Measurements from ENCODE around the gene GCN1. TPM values are rescaled to one million over a fixed set of nuclear protein-coding genes. Genes with fewer than 3 reads are reported as not detected.
A peak's percentile ranks its signal among the peaks of the same experiment; 100 is the strongest.
"Not testable (repeated sequence)": the region's sequence is repeated elsewhere in the genome, so short reads cannot be mapped to it uniquely, and the experiment has no call there.

Gene GCN1
- total RNA-seq, 1 donor from 2014 or later: 165 TPM

DNA sequence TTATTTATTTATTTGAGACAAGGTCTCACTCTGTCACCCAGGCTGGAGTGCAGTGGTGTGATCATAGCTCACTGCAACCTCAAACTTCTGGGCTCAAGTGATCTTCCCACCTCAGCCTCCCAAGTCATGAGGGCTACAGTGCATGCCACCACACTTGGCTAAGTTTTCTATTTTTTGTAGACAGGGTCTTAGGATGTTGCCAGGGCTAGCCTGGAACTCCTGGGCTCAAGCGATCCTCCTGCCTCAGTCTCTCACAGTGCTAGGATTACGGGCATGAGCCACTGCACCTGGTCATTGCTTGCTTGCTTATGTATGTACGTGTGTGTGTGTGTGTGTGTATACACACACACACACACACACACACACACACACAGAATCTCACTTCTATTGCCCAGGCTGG lies 42.3 kb upstream of the GCN1 start:
- H3K4me1 Mint-ChIP-seq (ENCODE audit: low read depth): peaks cover 35% of the 10 kb centered on the region
- intact Hi-C loops (cut with micrococcal nuclease); H3K36me3 Mint-ChIP-seq (ENCODE audit: low read depth); H3K27me3 Mint-ChIP-seq (ENCODE audit: low read depth); H3K27ac Mint-ChIP-seq; DNase-seq (ENCODE audit: low spot score); H3K4me3 Mint-ChIP-seq (ENCODE audit: low read depth); H3K9me3 Mint-ChIP-seq: not testable (repeated sequence)

DNA sequence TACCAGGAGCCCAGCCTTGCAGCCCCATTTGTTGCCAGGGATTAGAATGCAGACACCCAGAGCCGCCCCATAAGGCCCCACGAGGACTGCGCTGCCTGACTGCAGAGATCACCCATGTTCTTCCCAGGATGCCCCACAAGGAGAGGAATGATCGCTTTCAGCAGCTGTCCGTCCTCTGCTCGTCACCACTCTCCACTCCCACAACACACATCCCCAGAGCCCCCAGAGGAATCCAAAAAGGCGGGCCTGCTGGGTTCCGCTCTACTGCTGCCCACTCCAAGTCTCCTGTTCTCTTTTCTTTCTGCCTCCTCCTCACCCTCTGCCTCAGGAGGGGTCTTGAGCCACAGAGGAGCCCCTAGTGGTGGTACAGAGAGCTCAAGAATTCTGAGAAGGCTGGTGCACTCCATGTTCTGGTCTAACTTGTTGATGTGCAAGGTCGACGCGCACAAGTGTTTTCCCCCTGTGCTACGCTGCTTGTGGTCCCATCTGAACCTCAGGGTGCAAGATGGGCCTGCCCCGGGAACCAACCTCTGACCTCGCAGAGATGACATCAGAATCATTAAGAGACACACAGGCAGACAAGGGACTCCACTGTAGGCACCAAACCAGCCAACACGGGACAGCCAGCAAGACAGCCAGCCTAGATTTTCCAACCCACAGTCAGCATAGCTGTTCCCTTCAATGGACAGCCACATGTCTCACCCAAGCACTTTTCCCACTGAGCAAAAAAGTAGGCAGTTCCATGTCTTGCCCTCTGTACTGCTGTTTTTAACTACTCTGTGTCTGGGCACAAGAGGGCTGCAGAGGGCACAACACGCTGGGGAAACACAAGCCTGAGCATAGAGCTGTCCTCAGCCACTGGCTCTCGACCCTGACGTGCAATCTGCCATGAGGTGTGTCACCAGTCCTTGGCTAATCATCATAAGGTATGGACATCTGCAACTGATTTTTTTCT lies 41.1 kb upstream of the GCN1 start:
- H3K36me3 Mint-ChIP-seq (ENCODE audit: low read depth): peaks cover 3% of the 10 kb centered on the region
- DNase-seq (ENCODE audit: low spot score): no peak
- H3K9me3 Mint-ChIP-seq: no peaks in the 10 kb centered on the region
- no peak overlapping the region for H3K4me3 Mint-ChIP-seq (ENCODE audit: low read depth)
- no peaks in the 10 kb centered on the region for H3K27me3 Mint-ChIP-seq (ENCODE audit: low read depth)
- intact Hi-C loops (cut with micrococcal nuclease): no loop called here
- no peak overlapping the region for H3K27ac Mint-ChIP-seq
- peaks cover 47% of the 10 kb centered on the region for H3K4me1 Mint-ChIP-seq (ENCODE audit: low read depth)

- Mint-ChIP-seq H3K4me1 (ENCODE audit: low read depth) (peaks cover 54% of the 10 kb centered on the region), H3K27ac (no peak overlapping the region), H3K27me3 (ENCODE audit: low read depth) (no peaks in the 10 kb centered on the region), H3K4me3 (ENCODE audit: low read depth) (no peak overlapping the region), H3K36me3 (ENCODE audit: low read depth) (peaks cover 3% of the 10 kb centered on the region), H3K9me3 (no peaks in the 10 kb centered on the region)
- no peak for DNase-seq (ENCODE audit: low spot score)
- intact Hi-C loops (cut with micrococcal nuclease): no loop called here
Observed at GRCh38 chr12:120234643-120235368, 40.3 kb upstream of the GCN1 start.

DNA sequence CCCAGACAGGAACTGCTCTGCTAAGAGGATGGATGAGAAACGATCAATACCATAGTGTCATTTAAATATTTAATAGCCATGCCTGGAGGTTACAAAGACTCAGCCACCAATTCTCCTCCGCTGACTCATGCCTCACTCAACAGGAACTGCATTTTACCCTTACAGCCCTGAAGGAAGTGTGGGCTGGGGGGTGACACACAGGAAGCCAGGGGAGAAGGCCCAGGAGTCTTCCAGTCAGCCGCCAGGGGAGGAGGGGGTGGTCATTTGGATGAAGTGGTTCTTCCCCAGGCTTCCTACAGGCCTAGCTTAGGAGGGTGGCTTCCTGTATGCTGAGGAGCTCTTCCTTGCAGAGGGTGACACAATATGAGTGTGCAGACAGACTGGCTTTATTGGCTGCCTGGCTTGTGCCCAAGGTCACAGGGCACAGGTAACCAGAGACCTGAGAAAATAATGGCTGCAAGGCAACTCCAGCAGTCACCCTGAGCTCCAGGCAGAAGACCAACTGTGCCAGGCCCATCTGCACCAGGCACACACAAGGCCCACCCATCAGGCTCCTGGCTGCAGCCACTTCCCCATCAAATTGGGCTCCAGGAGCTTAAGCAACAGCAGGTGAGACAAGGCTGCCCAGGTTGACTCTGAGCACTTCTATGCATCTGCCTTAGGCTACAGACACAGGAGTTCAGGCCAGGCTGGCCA lies 36.9 kb upstream of the GCN1 start:
- peak overlapping the region; percentile 86 for H3K27ac Mint-ChIP-seq
- H3K4me1 Mint-ChIP-seq (ENCODE audit: low read depth): peaks cover 69% of the 10 kb centered on the region
- intact Hi-C loops (cut with micrococcal nuclease): loop anchor here (1.0 kb wide), 3 partner anchors 21 to 60 kb away; partner anchors contain the start of genes RNU4-2 and RPLP0
- no peaks in the 10 kb centered on the region for H3K36me3 Mint-ChIP-seq (ENCODE audit: low read depth)
- DNase-seq (ENCODE audit: low spot score): peak; percentile 49
- H3K4me3 Mint-ChIP-seq (ENCODE audit: low read depth): peak overlapping the region; percentile 37
- no peaks in the 10 kb centered on the region for H3K9me3 Mint-ChIP-seq
- H3K27me3 Mint-ChIP-seq (ENCODE audit: low read depth): no peaks in the 10 kb centered on the region

- DNase-seq (ENCODE audit: low spot score): no peak
- no peaks in the 10 kb centered on the region for H3K9me3 Mint-ChIP-seq
- H3K4me3 Mint-ChIP-seq (ENCODE audit: low read depth): peak overlapping the region; percentile 37
- intact Hi-C loops (cut with micrococcal nuclease): loop anchor here (1.0 kb wide), 3 partner anchors 21 to 60 kb away; partner anchors contain the start of genes RNU4-2 and RPLP0
- peaks cover 3% of the 10 kb centered on the region for H3K36me3 Mint-ChIP-seq (ENCODE audit: low read depth)
- H3K27me3 Mint-ChIP-seq (ENCODE audit: low read depth): no peaks in the 10 kb centered on the region
- peak overlapping the region; percentile 86 for H3K27ac Mint-ChIP-seq
- H3K4me1 Mint-ChIP-seq (ENCODE audit: low read depth): peaks cover 71% of the 10 kb centered on the region
Observed at GRCh38 chr12:120230974-120231315, 36.4 kb upstream of the GCN1 start.

GRCh38 chr12:120230326-120230973 lies 35.9 kb upstream of the GCN1 start:
- peak overlapping the region; percentile 86 for H3K27ac Mint-ChIP-seq
- H3K9me3 Mint-ChIP-seq: no peaks in the 10 kb centered on the region
- no peak for DNase-seq (ENCODE audit: low spot score)
- intact Hi-C loops (cut with micrococcal nuclease): no loop called here
- peaks cover 3% of the 10 kb centered on the region for H3K36me3 Mint-ChIP-seq (ENCODE audit: low read depth)
- H3K4me1 Mint-ChIP-seq (ENCODE audit: low read depth): peaks cover 71% of the 10 kb centered on the region
- H3K27me3 Mint-ChIP-seq (ENCODE audit: low read depth): no peaks in the 10 kb centered on the region
- peak overlapping the region; percentile 37 for H3K4me3 Mint-ChIP-seq (ENCODE audit: low read depth)

DNA sequence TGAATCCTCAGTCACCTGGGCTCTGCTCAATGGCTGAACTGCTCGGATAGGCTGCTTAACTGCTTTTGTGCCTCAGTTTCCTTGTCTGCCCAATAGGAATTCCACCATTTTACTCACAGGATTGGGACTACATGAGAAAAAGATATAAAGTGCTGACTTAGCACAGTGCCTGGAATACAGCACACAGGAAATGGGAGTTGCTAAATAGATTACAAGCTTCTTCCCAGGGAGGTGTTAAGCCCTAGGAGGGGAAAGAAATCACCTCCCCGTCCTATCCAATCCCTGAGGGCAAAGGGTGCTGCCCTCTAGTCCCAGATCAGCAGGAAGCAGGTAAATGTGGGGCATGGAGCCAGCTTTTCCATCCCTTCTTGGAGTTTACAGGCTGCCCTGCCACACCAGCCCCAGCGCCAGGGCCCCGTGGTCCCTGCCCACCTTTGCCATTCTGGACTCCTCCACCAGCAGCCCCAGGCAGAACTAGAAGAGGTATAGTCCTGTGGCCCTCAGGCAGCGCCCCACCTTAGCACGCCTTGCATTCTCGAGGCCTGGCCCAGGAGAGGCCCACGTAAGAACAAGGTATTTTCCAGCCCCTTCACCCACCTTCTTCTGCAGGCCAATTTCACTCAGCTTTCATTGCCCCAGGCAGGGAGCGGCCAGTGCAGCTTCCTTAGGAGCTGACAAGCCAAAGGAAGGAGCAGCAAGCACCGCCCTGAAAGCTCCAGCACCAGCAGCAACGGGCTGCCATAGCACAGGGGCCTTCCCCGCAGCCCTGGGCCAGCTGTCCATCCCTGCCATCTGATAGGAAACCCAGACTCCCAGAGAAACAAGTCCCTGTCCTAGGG lies 35.2 kb upstream of the GCN1 start:
- H3K27ac Mint-ChIP-seq: peak overlapping the region; percentile 36
- peaks cover 3% of the 10 kb centered on the region for H3K36me3 Mint-ChIP-seq (ENCODE audit: low read depth)
- no peaks in the 10 kb centered on the region for H3K9me3 Mint-ChIP-seq
- DNase-seq (ENCODE audit: low spot score): no peak
- no peak overlapping the region for H3K4me3 Mint-ChIP-seq (ENCODE audit: low read depth)
- no peaks in the 10 kb centered on the region for H3K27me3 Mint-ChIP-seq (ENCODE audit: low read depth)
- intact Hi-C loops (cut with micrococcal nuclease): no loop called here
- H3K4me1 Mint-ChIP-seq (ENCODE audit: low read depth): peaks cover 72% of the 10 kb centered on the region

DNA sequence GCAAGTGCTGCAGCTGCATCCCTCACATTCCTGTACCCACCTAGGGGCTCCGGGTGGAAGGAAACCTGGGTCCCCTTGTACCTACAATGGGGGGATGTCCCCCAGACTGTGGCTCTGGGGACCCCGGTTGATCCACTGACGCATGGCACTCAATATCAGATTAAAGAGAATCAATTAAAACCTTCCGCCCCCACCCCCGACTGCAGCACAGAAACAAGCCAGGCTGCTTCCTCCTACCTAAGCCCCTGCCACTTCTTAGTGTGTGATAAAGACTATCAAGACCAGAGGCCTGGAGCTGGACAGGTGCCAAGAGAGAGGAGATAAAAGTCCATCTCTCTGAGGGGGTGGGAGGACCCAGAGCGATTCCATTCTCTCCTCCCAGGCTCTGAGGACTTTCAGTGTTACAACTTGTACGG lies 34.6 kb upstream of the GCN1 start:
- H3K9me3 Mint-ChIP-seq: no peaks in the 10 kb centered on the region
- intact Hi-C loops (cut with micrococcal nuclease): no loop called here
- H3K27ac Mint-ChIP-seq: no peak overlapping the region
- no peak overlapping the region for H3K4me3 Mint-ChIP-seq (ENCODE audit: low read depth)
- H3K27me3 Mint-ChIP-seq (ENCODE audit: low read depth): no peaks in the 10 kb centered on the region
- peaks cover 68% of the 10 kb centered on the region for H3K4me1 Mint-ChIP-seq (ENCODE audit: low read depth)
- DNase-seq (ENCODE audit: low spot score): no peak
- H3K36me3 Mint-ChIP-seq (ENCODE audit: low read depth): peaks cover 5% of the 10 kb centered on the region

DNA sequence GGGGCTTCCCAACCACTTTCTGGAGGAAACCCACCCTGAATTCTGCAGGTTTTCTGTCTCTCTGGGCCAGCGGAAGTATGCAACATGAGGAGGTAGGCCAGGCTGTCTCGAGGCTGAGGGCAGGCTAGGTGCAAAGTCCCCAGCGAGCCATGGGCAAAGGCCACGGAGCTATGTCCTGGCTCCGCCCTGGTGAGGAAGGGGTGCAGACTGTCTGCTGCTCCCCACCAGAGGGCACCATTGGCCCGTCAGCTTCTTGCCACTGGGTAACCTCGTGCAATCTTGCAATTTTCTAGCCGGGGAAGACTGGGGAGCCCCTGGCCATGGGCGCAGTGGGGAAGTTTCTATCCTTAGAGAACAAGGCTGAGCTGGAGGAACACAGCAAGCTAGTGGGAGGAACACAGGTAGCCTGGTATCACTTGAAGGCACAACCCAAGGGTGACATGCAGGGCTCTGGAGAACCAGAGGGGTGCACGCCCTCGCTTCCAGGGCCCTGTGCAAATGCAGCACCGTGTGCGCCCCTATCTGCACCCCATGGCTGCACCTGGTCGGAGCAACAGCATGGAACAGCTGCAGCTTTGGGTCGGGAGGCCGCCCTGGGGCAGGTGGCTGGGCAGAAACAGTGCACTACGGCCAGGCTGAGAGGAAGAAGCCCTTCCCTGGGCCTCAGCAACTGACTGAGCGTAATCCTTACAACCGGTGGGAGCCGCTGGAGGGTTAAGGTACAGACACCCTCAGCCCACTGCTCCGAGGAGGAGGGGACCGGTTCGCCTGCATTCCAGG lies 34.0 kb upstream of the GCN1 start:
- H3K36me3 Mint-ChIP-seq (ENCODE audit: low read depth): peaks cover 7% of the 10 kb centered on the region
- peak overlapping the region; percentile 24 for H3K4me3 Mint-ChIP-seq (ENCODE audit: low read depth)
- peaks cover 65% of the 10 kb centered on the region for H3K4me1 Mint-ChIP-seq (ENCODE audit: low read depth)
- H3K27me3 Mint-ChIP-seq (ENCODE audit: low read depth): no peaks in the 10 kb centered on the region
- DNase-seq (ENCODE audit: low spot score): peak; percentile 79
- no peaks in the 10 kb centered on the region for H3K9me3 Mint-ChIP-seq
- intact Hi-C loops (cut with micrococcal nuclease): loop anchor here (1.0 kb wide), 1 partner anchor 38 kb away; no protein-coding TSS in a partner anchor
- H3K27ac Mint-ChIP-seq: peak overlapping the region; percentile 71

DNA sequence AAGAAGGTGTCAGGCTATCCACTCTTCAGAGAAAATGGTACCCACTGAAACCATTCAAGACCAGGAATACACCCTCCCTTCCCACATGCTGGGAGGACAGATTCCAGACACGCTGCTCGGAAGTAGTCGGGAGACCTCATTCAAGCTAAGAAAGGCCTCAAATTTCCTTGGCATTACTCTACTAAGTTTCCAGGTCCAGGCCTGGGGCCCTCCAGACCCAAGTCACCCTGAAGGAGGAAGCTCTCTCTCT lies 33.5 kb upstream of the GCN1 start:
- Mint-ChIP-seq H3K4me3 (ENCODE audit: low read depth) (peak overlapping the region; percentile 24), H3K27ac (peak overlapping the region; percentile 71), H3K27me3 (ENCODE audit: low read depth) (no peaks in the 10 kb centered on the region), H3K36me3 (ENCODE audit: low read depth) (peaks cover 12% of the 10 kb centered on the region), H3K9me3 (no peaks in the 10 kb centered on the region), H3K4me1 (ENCODE audit: low read depth) (peaks cover 64% of the 10 kb centered on the region)
- intact Hi-C loops (cut with micrococcal nuclease): loop anchor here (1.0 kb wide), 1 partner anchor 38 kb away; no protein-coding TSS in a partner anchor
- no peak for DNase-seq (ENCODE audit: low spot score)
